Choroid plexus epithelial cell (primary cell): ENCODE data around the gene TAF4B.

ENCODE experiments used
- DNase-seq: peaks from one replicate; pipeline ENCODE4 v3.0.0-alpha.2; 2010; ENCODE audit warnings: low read depth
- H3K4me3 ChIP-seq: 2 replicates; pipeline ENCODE4 v1.5.1; 2011; ENCODE audit warnings: low read depth, mild to moderate bottlenecking, control low read depth, low read length, moderate library complexity
- CTCF ChIP-seq: conservative IDR thresholded peaks from 2 replicates; pipeline ENCODE4 v1.5.1; 2011; ENCODE audit warnings: low read depth, mild to moderate bottlenecking, control low read depth, inconsistent platforms, low read length, moderate library complexity

Gene TAF4B

GRCh38 chr18:26215247-26215970 lies 10.8 kb upstream of the TAF4B start:
- no peak for DNase-seq
- TF ChIP-seq CTCF = no peak
- no peak overlapping the region for H3K4me3 ChIP-seq

- no peak overlapping the region for H3K4me3 ChIP-seq
- DNase-seq = no peak
These were observed 1.1 kb upstream of the TAF4B start for GRCh38 chr18:26225022-26225693.

GRCh38 chr18:26225915-26226228 lies 373 bp upstream of the TAF4B start:
- H3K4me3 ChIP-seq = peak overlapping the region; percentile 89
- no peak for DNase-seq
- no peak for TF ChIP-seq CTCF

More at GRCh38 chr18:26225022-26225693, 1.1 kb upstream of the TAF4B start:
- TF ChIP-seq CTCF = no peak

GRCh38 chr18:26227051-26227670 lies 916 bp downstream of the TAF4B start:
- TF ChIP-seq CTCF = no peak
- peak; percentile 12 for DNase-seq
- H3K4me3 ChIP-seq = peak overlapping the region; percentile 89

- DNase-seq = no peak
- TF ChIP-seq CTCF = no peak
- H3K4me3 ChIP-seq = no peak overlapping the region
These were observed 2.5 kb downstream of the TAF4B start for GRCh38 chr18:26228562-26229260.

GRCh38 chr18:26230497-26230896 lies 4.3 kb downstream of the TAF4B start:
- no peak for DNase-seq
- H3K4me3 ChIP-seq = no peak overlapping the region
- TF ChIP-seq CTCF = no peak
